H1 (cell line): Measurements from ENCODE around the gene USP50. TPM values are rescaled to one million over a fixed set of nuclear protein-coding genes. Genes with fewer than 3 reads are reported as not detected.

ENCODE experiments used
- CTCF ChIA-PET: fragments of 300-600 bp; sonication (Branson Sonifier 250); formaldehyde crosslinking; loops from one replicate; lab custom pipeline; 2021; ENCODE audit not compliant: partially characterized antibody; lab: Charles Lee
- POLR2A ChIA-PET: fragments of 300-600 bp; sonication (Branson Sonifier 250); formaldehyde crosslinking; loops from one replicate; lab custom pipeline; 2021; ENCODE audit warnings: inconsistent platforms; ENCODE audit not compliant: partially characterized antibody; lab: Charles Lee
- DNase-seq, 2 experiments: peaks; one replicate each; pipeline versions ENCODE4 v3.0.0 to v3.0.0-alpha.2; 2010 to 2022; ENCODE audit warnings: low spot score in 2 of 2, low read depth in 1 of 2, mixed read lengths in 1 of 2
- FAIRE-seq: peaks from 2 replicates; lab custom pipeline; 2011; peaks lifted over from hg19 to GRCh38; lab: Jason Lieb, UNC
- H2AFZ ChIP-seq: 2 replicates; pipeline ENCODE4 v1.8.1; 2012; ENCODE audit warnings: low read length, inconsistent platforms
- H2AK5ac ChIP-seq: 2 replicates; pipeline ENCODE4 v1.6.1; 2013; ENCODE audit warnings: low read depth, low read length
- H2BK120ac ChIP-seq: replicated peaks from 2 replicates; pipeline ENCODE3; 2013; ENCODE audit warnings: low read depth, low read length, inconsistent platforms
- H2BK12ac ChIP-seq: 2 replicates; pipeline ENCODE4 v1.6.1; 2013; ENCODE audit warnings: low read depth, low read length
- H2BK15ac ChIP-seq: 2 replicates; pipeline ENCODE4 v1.6.1; 2013; ENCODE audit warnings: low read length
- H2BK20ac ChIP-seq: 2 replicates; pipeline ENCODE4 v1.6.1; 2013; ENCODE audit warnings: low read length
- H2BK5ac ChIP-seq: 2 replicates; pipeline ENCODE4 v1.6.1; 2013; ENCODE audit warnings: low read depth, low read length
- H3K14ac ChIP-seq: 2 replicates; pipeline ENCODE4 v1.6.1; 2013; ENCODE audit warnings: inconsistent platforms; ENCODE audit not compliant: insufficient read length
- H3K18ac ChIP-seq: 2 replicates; pipeline ENCODE4 v1.6.1; 2013; ENCODE audit warnings: low read length; ENCODE audit errors: extremely low read depth
- H3K23ac ChIP-seq: 2 replicates; pipeline ENCODE4 v1.6.1; 2013; ENCODE audit warnings: inconsistent platforms; ENCODE audit not compliant: insufficient read length
- H3K23me2 ChIP-seq: 2 replicates; pipeline ENCODE4 v1.6.1; 2013; ENCODE audit warnings: low read depth, low read length
- H3K27ac ChIP-seq: 2 replicates; pipeline ENCODE4 v1.6.1; 2011; ENCODE audit warnings: low read depth, low read length, inconsistent platforms
- H3K27me3 ChIP-seq, 4 experiments: replicated peaks in 1 of 4; 1 replicate in 1 of 4; 2 replicates in 3 of 4; pipeline versions ENCODE4 v1.6.1 to v1.8.1; 2011 to 2013; ENCODE audit warnings: low read length in 3 of 4, mild to moderate bottlenecking in 3 of 4, inconsistent platforms in 2 of 4, mixed read lengths in 2 of 4, moderate library complexity in 1 of 4; ENCODE audit not compliant: control insufficient read depth in 3 of 4, insufficient read depth in 3 of 4; ENCODE audit errors: extremely low read depth in 1 of 4
- H3K36me3 ChIP-seq, 4 experiments: 2 replicates each; pipeline versions ENCODE4 v1.6.1 to v1.8.1; 2011 to 2013; ENCODE audit warnings: mild to moderate bottlenecking in 4 of 4, low read length in 3 of 4, moderate library complexity in 2 of 4, control low read depth in 1 of 4, inconsistent platforms in 1 of 4; ENCODE audit not compliant: insufficient read depth in 4 of 4, control insufficient read depth in 2 of 4
- H3K4ac ChIP-seq: replicated peaks from 2 replicates; pipeline ENCODE3; 2013; ENCODE audit warnings: low read length, low read depth, mixed read lengths, inconsistent platforms; ENCODE audit not compliant: insufficient read length
- H3K4me1 ChIP-seq, 4 experiments: replicated peaks in 1 of 4; 1 replicate in 1 of 4; 2 replicates in 3 of 4; pipeline versions ENCODE4 v1.6.1 to v1.8.1; 2011 to 2013; ENCODE audit warnings: low read length in 3 of 4, inconsistent platforms in 2 of 4, mixed read lengths in 1 of 4; ENCODE audit not compliant: insufficient read depth in 4 of 4, control insufficient read depth in 3 of 4
- H3K4me2 ChIP-seq, 2 experiments: 2 replicates each; pipeline versions ENCODE4 v1.6.1 to v1.8.1; 2011 to 2013; ENCODE audit warnings: low read depth in 2 of 2, low read length in 2 of 2, control low read depth in 1 of 2, inconsistent platforms in 1 of 2, mild to moderate bottlenecking in 1 of 2; ENCODE audit not compliant: insufficient read depth in 1 of 2
- H3K4me3 ChIP-seq, 4 experiments: fragments of 200-600, 300-600 bp in 1 of 4; sonication (generic), shearing (Covaris generic), sonication (Bioruptor Twin) in 1 of 4; 2 replicates each; pipeline versions ENCODE4 v1.5.1 to v1.8.1; 2011 to 2016; ENCODE audit warnings: low read length in 4 of 4, low read depth in 3 of 4, control low read depth in 2 of 4, inconsistent platforms in 2 of 4, mild to moderate bottlenecking in 2 of 4, mixed read lengths in 1 of 4, moderate library complexity in 1 of 4; ENCODE audit not compliant: insufficient read depth in 2 of 4; ENCODE audit errors: extremely low read depth in 1 of 4
- H3K56ac ChIP-seq: replicated peaks from 2 replicates; pipeline ENCODE3; 2013; ENCODE audit warnings: low read depth, mild to moderate bottlenecking, mixed read lengths, low read length, inconsistent platforms; ENCODE audit not compliant: insufficient read length
- H3K79me1 ChIP-seq: 2 replicates; pipeline ENCODE4 v1.6.1; 2013; ENCODE audit warnings: low read depth, low read length, control low read depth
- H3K79me2 ChIP-seq, 2 experiments: 2 replicates each; pipeline versions ENCODE4 v1.6.1 to v1.8.1; 2012 to 2013; ENCODE audit warnings: low read length in 2 of 2, mild to moderate bottlenecking in 2 of 2, inconsistent platforms in 1 of 2; ENCODE audit not compliant: insufficient read depth in 2 of 2, control insufficient read depth in 1 of 2
- H3K9ac ChIP-seq, 4 experiments: replicated peaks in 1 of 4; 1 replicate in 1 of 4; 2 replicates in 3 of 4; pipeline versions ENCODE4 v1.6.1 to v1.8.1; 2011 to 2013; ENCODE audit warnings: low read depth in 3 of 4, low read length in 3 of 4, control low read depth in 2 of 4, mild to moderate bottlenecking in 2 of 4, moderate library complexity in 2 of 4, inconsistent platforms in 1 of 4; ENCODE audit errors: extremely low read depth in 1 of 4
- H3K9me3 ChIP-seq, 2 experiments: 2 replicates each; pipeline versions ENCODE4 v1.6.1 to v1.8.1; 2012 to 2013; ENCODE audit warnings: mild to moderate bottlenecking in 2 of 2, moderate library complexity in 2 of 2, control low read depth in 1 of 2, inconsistent platforms in 1 of 2, low read depth in 1 of 2, low read length in 1 of 2, mixed read lengths in 1 of 2; ENCODE audit not compliant: insufficient read depth in 2 of 2
- H4K20me1 ChIP-seq, 2 experiments: replicated peaks in 1 of 2; 2 replicates each; pipeline versions ENCODE3 to v1.8.1; 2011 to 2013; ENCODE audit warnings: inconsistent platforms in 2 of 2, low read length in 2 of 2, mild to moderate bottlenecking in 1 of 2; ENCODE audit not compliant: insufficient read depth in 2 of 2, control insufficient read depth in 1 of 2
- H4K5ac ChIP-seq: 2 replicates; pipeline ENCODE4 v1.6.1; 2013; ENCODE audit warnings: low read length, low read depth, mixed read lengths, inconsistent platforms; ENCODE audit not compliant: insufficient read length
- H4K8ac ChIP-seq: 2 replicates; pipeline ENCODE4 v1.8.0; 2013; ENCODE audit warnings: mild to moderate bottlenecking, moderate library complexity, low read length, inconsistent platforms; ENCODE audit not compliant: insufficient read depth; ENCODE audit errors: extremely low read depth
- H4K91ac ChIP-seq: replicated peaks from 2 replicates; pipeline ENCODE3; 2013; ENCODE audit warnings: low read length, mixed read lengths, inconsistent platforms; ENCODE audit not compliant: insufficient read length
- WGBS, 2 experiments: shearing (Covaris generic) in 1 of 2; methylation state at CpG; one replicate each; pipeline versions ENCODE4 v1.1.6 to v1.1.7; 2013 to 2015; ENCODE audit warnings: low lambda C conversion rate in 2 of 2, mixed read lengths in 2 of 2, inconsistent platforms in 1 of 2, low coverage in 1 of 2, missing lambda C conversion rate in 1 of 2; ENCODE audit not compliant: insufficient replicate concordance in 2 of 2, insufficient coverage in 1 of 2, insufficient read length in 1 of 2; ENCODE audit errors: extremely low coverage in 1 of 2, missing lambda C conversion rate in 1 of 2; 5-methylcytosine and 5-hydroxymethylcytosine counted together
- polyA plus RNA-seq, 7 experiments: library from polyadenylated mRNA; depleted of rRNA in 3 of 7; stranded (reverse) in 5 of 7; unstranded in 2 of 7; fragments of >200 nt in 5 of 7; fragments of 200-250 nt in 2 of 7; gene quantifications; 1 replicate in 5 of 7; 2 replicates in 1 of 7; 4 replicates in 1 of 7; pipeline versions ENCODE4 v1.2.1 to v1.2.3, GENCODE V29; 2011 to 2013; ENCODE audit warnings: missing spikeins in 2 of 7, mixed read lengths in 2 of 7
- total RNA-seq: library from RNA; stranded (reverse); fragmentation: NEBNext Ultra II Directional; extraction: Animal tissue kit (Norgen Biotek cat#: 25700); gene quantifications from 2 replicates; pipeline ENCODE4 v1.2.1, GENCODE V29; 2021

USP50 gene
- total and polyA plus RNA-seq, 2 of the 8 experiments (the other 6 are each of a cell fraction or from before 2014, with no cell fraction given): not detected

- Histone ChIP-seq H3K23me2 (no peaks in the 10 kb centered on the region), H3K4me2 (no peak overlapping the region), H3K23ac (no peak overlapping the region), H2BK20ac (no peak overlapping the region), H3K79me2 (no peaks in the 10 kb centered on the region), H3K27ac (no peak overlapping the region), H2BK12ac (no peak overlapping the region), H2AK5ac (no peak overlapping the region), H3K18ac (no peak overlapping the region), H3K14ac (no peak overlapping the region), H2AFZ (no peak overlapping the region), H4K91ac (no peak overlapping the region), H3K9me3 (no peaks in the 10 kb centered on the region), H3K4me3 (no peak overlapping the region), H3K56ac (no peak overlapping the region), H4K8ac (no peak overlapping the region), H3K79me1 (no peaks in the 10 kb centered on the region), H3K4ac (no peak overlapping the region), H2BK120ac (no peak overlapping the region), H3K36me3 (no peaks in the 10 kb centered on the region), H4K20me1 (no peaks in the 10 kb centered on the region), H3K9ac (no peak overlapping the region), H2BK15ac (no peak overlapping the region), H2BK5ac (no peak overlapping the region), H3K4me1 (no peaks in the 10 kb centered on the region; a peak in 1 of 7 replicates), H4K5ac (no peak overlapping the region), H3K27me3 (no peaks in the 10 kb centered on the region)
- CTCF ChIA-PET: interaction anchor here (0.6 to 1.6 kb wide), 4 partner anchors 8 to 522 kb away, joined by 3 to 7 read pairs (median 4); no protein-coding TSS in a partner anchor
- no peak for DNase-seq
- POLR2A ChIA-PET: interaction anchor here (1.3 kb wide), 2 partner anchors 9 to 137 kb away, joined by 3 to 5 read pairs; partner anchors contain the start of gene TRPM7
- FAIRE-seq: no peak
- 92% methylated on average over 7 of the region's 7 CpGs; no CpG with 5 or more reads in 1 of the 2 experiments for WGBS, 2 experiments
Measured at GRCh38 chr15:50549326-50549725, 2.9 kb upstream of the USP50 start.
